ENCODE measurements around the gene REC8.
A peak's percentile ranks its signal among the peaks of the same experiment; 100 is the strongest.
"Not testable (repeated sequence)": the region's sequence is repeated elsewhere in the genome, so short reads cannot be mapped to it uniquely, and the experiment has no call there.

REC8 gene

GRCh38 chr14:24213866-24214662 is 42.2 kb downstream of the REC8 start:
- peak overlapping the region; percentile 64 for H3K4me3 ChIP-seq (ENCODE audit: low read depth, low read length)
- DNase-seq (ENCODE audit: low read depth): no peak
- no peak for TF ChIP-seq CTCF (IDR thresholded peaks at IDR 0.05; ENCODE audit: control insufficient read depth, extremely low read depth, insufficient read depth)

GRCh38 chr14:24215495-24216344 is 43.8 kb downstream of the REC8 start, which contains the start of gene MDP1:
MDP1 (minus strand) TSS chr14:24216066; CDS start chr14:24215955, 111 bp downstream.
- peak; percentile 95 for TF ChIP-seq CTCF (IDR thresholded peaks at IDR 0.05; ENCODE audit: control insufficient read depth, extremely low read depth, insufficient read depth)
- H3K4me3 ChIP-seq (ENCODE audit: low read depth, low read length): peak within 1 kb of the TSS; percentile 93
- DNase-seq (ENCODE audit: low read depth): peak; percentile 56

DNA sequence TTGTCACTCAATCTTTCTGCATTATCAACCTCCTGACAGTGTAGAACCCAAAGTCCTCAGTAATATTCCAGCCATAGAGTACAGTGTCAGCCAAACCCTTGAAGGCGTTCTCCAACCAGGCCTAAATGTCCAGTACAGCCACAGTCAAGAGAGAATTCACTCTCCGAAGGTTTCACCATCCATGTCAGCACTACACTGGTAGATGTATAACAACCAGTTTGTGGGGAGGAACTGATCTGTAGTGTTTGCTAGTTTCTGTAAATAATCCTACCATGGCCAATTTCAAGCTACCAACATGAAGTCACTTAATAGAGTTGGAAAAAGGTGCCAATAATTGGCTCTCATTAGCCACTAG is 44.4 kb downstream of the REC8 start:
- no peak for TF ChIP-seq CTCF (IDR thresholded peaks at IDR 0.05; ENCODE audit: control insufficient read depth, extremely low read depth, insufficient read depth)
- DNase-seq (ENCODE audit: low read depth): no peak
- H3K4me3 ChIP-seq (ENCODE audit: low read depth, low read length): peak overlapping the region; percentile 93

DNA sequence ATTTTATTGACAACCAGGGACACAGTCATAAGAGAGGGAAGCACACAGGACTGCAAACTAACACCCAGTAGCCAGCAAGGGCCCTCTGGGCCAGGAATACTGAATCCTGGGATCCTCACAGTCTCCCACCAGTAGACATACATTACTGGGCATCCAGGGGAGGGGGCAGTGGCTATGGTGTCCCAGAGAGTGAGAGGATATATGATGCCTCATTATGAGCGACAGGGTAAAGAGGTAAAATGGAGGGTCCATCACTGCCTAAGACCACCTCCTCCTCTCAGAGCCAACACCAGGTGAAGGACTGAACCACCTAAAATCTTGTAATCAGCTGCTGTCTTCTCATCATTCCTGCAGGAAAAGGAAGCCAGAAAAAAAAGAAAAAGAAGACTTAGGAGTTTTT is 45.0 kb downstream of the REC8 start:
- not testable (repeated sequence) for H3K4me3 ChIP-seq (ENCODE audit: low read depth, low read length); DNase-seq (ENCODE audit: low read depth)

DNA sequence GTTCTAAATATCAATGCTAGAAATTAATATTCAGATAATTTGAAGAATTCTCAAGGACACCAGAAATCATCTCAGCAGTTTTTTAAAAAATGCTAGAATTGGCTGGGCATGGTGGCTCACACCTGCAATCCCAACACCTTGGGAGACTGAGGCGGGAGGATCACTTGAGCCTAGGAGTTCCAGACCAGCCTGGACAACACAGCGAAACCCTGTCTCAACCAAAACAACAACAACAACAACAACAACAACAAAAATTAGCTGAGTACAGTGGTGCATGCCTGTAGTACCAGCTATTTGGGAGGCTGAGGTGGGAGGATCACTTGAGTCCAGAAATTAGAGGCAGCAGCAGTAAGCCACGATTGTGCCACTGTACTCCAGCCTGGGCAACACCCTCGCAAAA is 47.2 kb downstream of the REC8 start:
- no peak for TF ChIP-seq CTCF (IDR thresholded peaks at IDR 0.05; ENCODE audit: control insufficient read depth, extremely low read depth, insufficient read depth)
- H3K4me3 ChIP-seq (ENCODE audit: low read depth, low read length): no peak overlapping the region
- DNase-seq (ENCODE audit: low read depth): no peak

GRCh38 chr14:24219521-24219920 is 47.6 kb downstream of the REC8 start:
- H3K4me3 ChIP-seq (ENCODE audit: low read depth, low read length): no peak overlapping the region
- TF ChIP-seq CTCF (IDR thresholded peaks at IDR 0.05; ENCODE audit: control insufficient read depth, extremely low read depth, insufficient read depth): no peak
- DNase-seq (ENCODE audit: low read depth): no peak

DNA sequence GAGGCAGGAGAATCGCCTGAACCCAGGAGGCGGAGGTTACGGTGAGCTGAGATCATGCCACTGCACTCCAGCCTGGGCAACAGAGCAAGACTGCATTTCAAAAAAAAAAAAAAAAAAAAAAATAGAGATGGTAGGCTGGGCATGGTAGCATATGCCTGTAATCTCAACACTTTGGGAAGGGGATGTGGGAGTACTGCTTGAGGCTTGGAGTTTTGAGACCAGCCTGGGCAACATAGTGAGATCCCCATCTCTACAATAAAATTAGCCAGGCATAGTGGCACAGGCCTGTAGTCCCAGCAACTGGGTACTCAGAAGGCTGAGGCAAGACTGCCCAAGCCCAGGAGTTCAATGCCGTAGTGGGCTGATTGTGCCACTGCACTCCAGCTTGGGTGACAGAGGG is 51.1 kb downstream of the REC8 start:
- H3K4me3 ChIP-seq (ENCODE audit: low read depth, low read length); DNase-seq (ENCODE audit: low read depth): not testable (repeated sequence)
